NCI-H2029 treated with DMSO at 0.1 percent for 48 hours (cell line): Measurements from ENCODE around the gene MPL.

Experiments used
- DNase-seq: peaks from one replicate; lab custom pipeline; 2025; lab: John Stamatoyannopoulos, UW

Gene MPL

GRCh38 chr1:43337588-43337987 lies at the start of gene MPL:
Gene MPL, plus strand, starts transcription at chr1:43337818. Its CDS starts 31 bp downstream, at chr1:43337849.
- DNase-seq: no peak

- DNase-seq: no peak
These were observed 49.4 kb upstream of the MPL start for GRCh38 chr1:43288058-43288784.

GRCh38 chr1:43288785-43289706 lies 48.6 kb upstream of the MPL start:
- DNase-seq: no peak

GRCh38 chr1:43292216-43292615 lies 45.4 kb upstream of the MPL start:
- DNase-seq: no peak

GRCh38 chr1:43292679-43293078 lies 44.9 kb upstream of the MPL start:
- DNase-seq: no peak

GRCh38 chr1:43293176-43293575 lies 44.4 kb upstream of the MPL start:
- DNase-seq: no peak

- no peak for DNase-seq
These were observed 43.5 kb upstream of the MPL start for GRCh38 chr1:43293896-43294760.

GRCh38 chr1:43294761-43295160 lies 42.9 kb upstream of the MPL start:
- no peak for DNase-seq

GRCh38 chr1:43296207-43296606 lies 41.4 kb upstream of the MPL start:
- no peak for DNase-seq

- no peak for DNase-seq
These were observed 39.6 kb upstream of the MPL start for GRCh38 chr1:43298055-43298454.

- DNase-seq: no peak
These were observed 38.5 kb upstream of the MPL start for GRCh38 chr1:43299101-43299500.

- DNase-seq: no peak
These were observed 37.1 kb upstream of the MPL start, which contains the start of gene TIE1 for GRCh38 chr1:43300378-43301094. Gene TIE1, plus strand, starts transcription at chr1:43300982. Its CDS starts 90 bp downstream, at chr1:43301072.

GRCh38 chr1:43302201-43302600 lies 35.4 kb upstream of the MPL start:
- no peak for DNase-seq

- DNase-seq: no peak
These were observed 34.7 kb upstream of the MPL start for GRCh38 chr1:43302721-43303470.

- DNase-seq: no peak
These were observed 33.9 kb upstream of the MPL start for GRCh38 chr1:43303471-43304313.

- DNase-seq: no peak
These were observed 33.3 kb upstream of the MPL start for GRCh38 chr1:43304314-43304681.

- DNase-seq: no peak
These were observed 32.8 kb upstream of the MPL start for GRCh38 chr1:43304771-43305300.

GRCh38 chr1:43305461-43305860 lies 32.2 kb upstream of the MPL start:
- DNase-seq: no peak

- no peak for DNase-seq
These were observed 31.5 kb upstream of the MPL start for GRCh38 chr1:43305926-43306687.
